Measurements from ENCODE around the gene DHX35. TPM values are rescaled to one million over a fixed set of nuclear protein-coding genes. Genes with fewer than 3 reads are reported as not detected.
A peak's percentile ranks its signal among the peaks of the same experiment; 100 is the strongest.

Gene DHX35
- total and polyA plus RNA-seq, 2 of the 13 experiments (the other 11 are each of a cell fraction or from before 2014, with no cell fraction given), result 25.8 to 28.7 TPM

GRCh38 chr20:38999965-39000910 is 38.1 kb downstream of the DHX35 start (continued):
- TF ChIP-seq USF2 (IDR thresholded peaks at IDR 0.05; ENCODE audit: low read depth, low read length) (no peak), USF2 (CRISPR knock-in tag; IDR thresholded peaks at IDR 0.05; ENCODE audit: borderline replicate concordance) (no peak), ZNF678 (CRISPR knock-in tag; IDR thresholded peaks at IDR 0.05) (no peak), ZNF441 (CRISPR knock-in tag; IDR thresholded peaks at IDR 0.05; ENCODE audit: borderline replicate concordance) (0 out of 2 replicates have a peak, but pooled peaks have one; percentile 31), ARNT (IDR thresholded peaks at IDR 0.05) (no peak), ZNF44 (CRISPR knock-in tag; IDR thresholded peaks at IDR 0.05) (no peak), BORCS8-MEF2B (CRISPR knock-in tag; IDR thresholded peaks at IDR 0.05) (no peak), ZNF558 (CRISPR knock-in tag; IDR thresholded peaks at IDR 0.05; ENCODE audit: borderline replicate concordance) (no peak), FOXJ3 (CRISPR knock-in tag; IDR thresholded peaks at IDR 0.05; ENCODE audit: borderline replicate concordance) (no peak), HOXD1 (CRISPR knock-in tag; IDR thresholded peaks at IDR 0.05) (no peak), WIZ (CRISPR knock-in tag; IDR thresholded peaks at IDR 0.05) (no peak), ZNF784 (CRISPR knock-in tag; IDR thresholded peaks at IDR 0.05; ENCODE audit: borderline replicate concordance) (no peak), ATF5 (CRISPR knock-in tag; IDR thresholded peaks at IDR 0.05; ENCODE audit: low read depth) (no peak), RXRB (CRISPR knock-in tag; IDR thresholded peaks at IDR 0.05; ENCODE audit: borderline replicate concordance) (peak; percentile 67), MIXL1 (CRISPR knock-in tag; IDR thresholded peaks at IDR 0.05) (no peak), AGO1 (IDR thresholded peaks at IDR 0.05; ENCODE audit: low read depth, low read length, poor library complexity, severe bottlenecking) (no peak), FOXP1 (IDR thresholded peaks at IDR 0.05) (no peak), FOXP1 (CRISPR knock-in tag; IDR thresholded peaks at IDR 0.05) (peak; percentile 83), U2AF1 (optimal IDR thresholded peaks at IDR 0.05; ENCODE audit: low read depth, low read length) (no peak), ZMAT3 (CRISPR knock-in tag; conservative IDR thresholded peaks at IDR 0.05) (no peak; the same call in 1 of the 2 replicates), AFF4 (CRISPR knock-in tag; IDR thresholded peaks at IDR 0.05) (no peak), SP1 (IDR thresholded peaks at IDR 0.05) (no peak), SP1 (CRISPR knock-in tag; IDR thresholded peaks at IDR 0.05) (no peak), SIX1 (CRISPR knock-in tag; IDR thresholded peaks at IDR 0.05; ENCODE audit: borderline replicate concordance) (no peak)

Measured in HepG2 (cell line).